Measurements from ENCODE around the gene OGFOD2. TPM values are rescaled to one million over a fixed set of nuclear protein-coding genes. Genes with fewer than 3 reads are reported as not detected.

Gene OGFOD2
- total and polyA plus RNA-seq, 4 donors = 8.0 to 18.6 (median 12.3) TPM

- TF ChIP-seq REST (IDR thresholded peaks at IDR 0.05) (no peak), YY1 (IDR thresholded peaks at IDR 0.05) (no peak), TAF1 (conservative IDR thresholded peaks at IDR 0.05) (no peak), RXRA (IDR thresholded peaks at IDR 0.05) (no peak)
These were observed 47.2 kb upstream of the OGFOD2 start (continued) for GRCh38 chr12:122927756-122928403.

GRCh38 chr12:122928404-122929147 lies 46.5 kb upstream of the OGFOD2 start:
- TF ChIP-seq EGR1 (IDR thresholded peaks at IDR 0.05; ENCODE audit: low read depth in 2 of 2) (no peak), NR2F2 (IDR thresholded peaks at IDR 0.05) (no peak), GABPA (IDR thresholded peaks at IDR 0.05 in 1 of 2, conservative IDR thresholded peaks at IDR 0.05 in 1 of 2) (no peak), HNF4G (IDR thresholded peaks at IDR 0.05) (no peak), REST (IDR thresholded peaks at IDR 0.05) (no peak), YY1 (IDR thresholded peaks at IDR 0.05) (peak; percentile 35), RAD21 (IDR thresholded peaks at IDR 0.05) (no peak), ZBTB33 (IDR thresholded peaks at IDR 0.05) (no peak), SP1 (IDR thresholded peaks at IDR 0.05) (no peak), FOXA1 (IDR thresholded peaks at IDR 0.05) (peak; percentile 6), TAF1 (conservative IDR thresholded peaks at IDR 0.05) (no peak), CTCF (IDR thresholded peaks at IDR 0.05; ENCODE audit: low read depth, low read length, missing input control) (no peak), RXRA (IDR thresholded peaks at IDR 0.05) (peak; percentile 30 to 84), ATF3 (IDR thresholded peaks at IDR 0.05) (no peak), FOXA2 (IDR thresholded peaks at IDR 0.05) (no peak), HNF4A (conservative IDR thresholded peaks at IDR 0.05) (peak in 1 of 2 donors; percentile 61)
- Histone ChIP-seq H3K36me3 (ENCODE audit: control insufficient read depth in 4 of 4, insufficient read depth in 3 of 4, low read depth in 1 of 4, low read length in 3 of 4) (no peaks in the 10 kb centered on the region), H3K9me3 (ENCODE audit: control insufficient read depth in 4 of 4, low read length in 3 of 4) (no peaks in the 10 kb centered on the region), H3K27me3 (ENCODE audit: control insufficient read depth in 4 of 4, insufficient read depth in 4 of 4, low read length in 3 of 4) (no peaks in the 10 kb centered on the region), H3K4me1 (ENCODE audit: control insufficient read depth in 4 of 4, insufficient read depth in 4 of 4, low read length in 3 of 4) (peaks cover 2 to 9% (median 4%) of the 10 kb centered on the region in 4 donors), H3K4me3 (ENCODE audit: low read depth in 1 of 3, low read length in 3 of 3) (no peak overlapping the region), H3K9ac (ENCODE audit: low read depth in 1 of 2, low read length in 2 of 2) (peak overlapping the region in 1 of 2 donors; percentile 4), H3K27ac (ENCODE audit: low read depth in 1 of 2, low read length in 2 of 2) (no peak overlapping the region)
- 70% methylated on average over 12 of the region's 12 CpGs for WGBS
- no peak for DNase-seq (ENCODE audit: low spot score)

Data from liver (tissue), 9 donors.